HG03520 (cell line): ENCODE measurements around the gene ALG6.
"Not testable (repeated sequence)": the region's sequence is repeated elsewhere in the genome, so short reads cannot be mapped to it uniquely, and the experiment has no call there.

Source experiments
- ATAC-seq: cut with Tn5 transposase; IDR thresholded peaks from one replicate; pipeline ENCODE4 v1.9.1; 2021; ENCODE audit warnings: mild to moderate bottlenecking, moderate library complexity; ENCODE audit not compliant: unreplicated experiment

ALG6 gene

DNA sequence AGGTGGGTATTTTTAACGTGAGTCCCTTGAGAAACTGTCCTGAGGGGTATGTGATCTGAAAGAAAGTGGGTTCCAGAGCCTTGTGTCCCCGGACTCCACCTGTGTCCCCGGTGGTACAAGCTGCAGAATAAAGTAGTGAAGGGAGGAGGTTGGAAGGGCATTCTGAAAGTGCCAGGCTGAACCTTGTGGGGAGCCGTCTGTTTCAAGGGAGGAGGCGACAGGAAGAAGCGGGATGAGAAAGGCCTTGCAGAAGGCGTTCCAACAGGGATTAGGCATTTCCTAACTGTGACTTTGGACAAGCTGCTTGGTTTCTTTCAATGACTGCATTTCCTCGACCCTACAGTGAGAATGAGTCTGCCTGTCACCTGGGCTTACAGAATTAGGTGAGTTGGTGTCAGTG lies 39.3 kb upstream of the ALG6 start:
- ATAC-seq, result no peak

DNA sequence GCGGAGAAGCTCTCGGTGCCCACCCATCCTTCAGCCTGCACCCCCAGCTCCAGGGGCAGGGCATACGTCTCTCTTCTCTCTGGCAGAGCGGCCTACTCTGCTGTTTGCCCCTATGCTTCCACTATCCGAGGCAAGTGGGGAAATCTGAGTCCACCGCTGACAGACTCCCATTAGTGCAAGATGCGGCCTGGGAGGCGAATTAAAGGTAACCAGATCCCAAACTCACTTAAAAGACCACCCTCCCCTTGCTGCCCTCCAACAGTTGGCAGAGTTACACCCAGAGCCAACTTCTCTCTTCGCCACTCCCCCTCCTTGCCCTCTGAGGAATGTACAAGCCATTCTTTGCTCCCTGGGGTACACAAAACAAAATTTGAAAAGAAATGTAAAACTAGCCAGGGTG lies 38.6 kb upstream of the ALG6 start:
- no peak for ATAC-seq

DNA sequence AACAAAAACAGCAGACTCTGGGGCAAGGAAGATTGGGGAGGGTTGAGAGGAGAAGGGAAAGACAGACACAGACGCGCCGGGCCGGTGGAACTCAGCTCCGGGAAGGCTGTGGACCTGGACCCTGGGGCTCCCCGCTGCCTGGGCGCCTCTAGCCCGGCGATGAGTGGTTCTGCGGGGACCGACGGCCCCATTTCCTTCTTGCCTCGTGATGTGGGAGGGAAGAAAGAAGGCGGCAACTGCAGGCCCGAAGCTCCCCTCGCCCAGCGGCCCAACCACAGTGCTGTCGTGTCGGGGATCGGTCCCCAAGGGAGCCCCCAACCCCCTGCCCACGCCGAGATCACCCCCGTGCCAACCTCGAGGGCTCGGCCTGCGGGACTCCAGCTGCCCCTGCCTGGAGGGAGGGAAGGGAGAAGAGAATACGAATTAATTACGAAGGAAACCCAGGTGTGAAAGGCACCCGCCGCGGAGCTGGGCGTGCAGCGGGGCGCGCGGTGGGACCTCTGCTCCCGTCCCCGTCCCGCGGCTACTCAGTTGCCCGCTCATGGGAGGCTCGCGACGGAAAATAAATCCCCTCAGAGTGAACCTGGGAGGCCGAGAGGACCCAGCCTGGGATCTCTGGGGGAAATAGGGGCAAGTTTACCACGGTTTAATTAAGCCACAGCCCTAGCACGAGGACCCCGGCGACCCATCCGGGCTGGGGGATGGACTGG lies 37.7 kb upstream of the ALG6 start:
- no peak for ATAC-seq

DNA sequence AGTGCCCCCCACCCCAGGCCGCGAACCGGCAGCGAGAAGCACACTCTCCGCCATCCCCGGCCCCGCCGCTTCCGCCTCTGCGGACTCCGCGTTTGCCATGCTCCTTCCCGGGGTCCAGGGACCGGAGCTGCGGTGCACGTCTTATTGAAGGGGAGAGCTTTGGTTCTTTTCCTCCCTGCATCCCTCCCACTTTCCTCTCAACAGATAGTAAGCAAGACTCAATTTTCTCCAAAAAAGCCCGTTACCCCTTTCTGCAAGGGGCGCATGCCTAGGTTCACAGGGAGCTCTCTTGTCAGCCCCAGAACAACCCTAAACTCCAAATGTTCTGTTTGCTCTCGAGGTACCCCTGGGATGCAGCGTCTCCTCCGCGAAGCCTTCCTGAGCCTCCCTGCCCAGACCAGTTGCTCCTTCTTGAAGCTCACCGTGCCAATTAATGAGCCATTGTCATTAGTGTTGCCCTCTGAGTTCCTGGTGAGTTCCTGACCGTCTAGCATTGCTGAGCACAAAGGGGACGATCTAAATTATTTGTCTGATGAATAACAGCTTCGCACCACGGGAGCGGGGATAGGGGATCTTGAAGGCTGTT lies 37.0 kb upstream of the ALG6 start:
- ATAC-seq, result no peak

DNA sequence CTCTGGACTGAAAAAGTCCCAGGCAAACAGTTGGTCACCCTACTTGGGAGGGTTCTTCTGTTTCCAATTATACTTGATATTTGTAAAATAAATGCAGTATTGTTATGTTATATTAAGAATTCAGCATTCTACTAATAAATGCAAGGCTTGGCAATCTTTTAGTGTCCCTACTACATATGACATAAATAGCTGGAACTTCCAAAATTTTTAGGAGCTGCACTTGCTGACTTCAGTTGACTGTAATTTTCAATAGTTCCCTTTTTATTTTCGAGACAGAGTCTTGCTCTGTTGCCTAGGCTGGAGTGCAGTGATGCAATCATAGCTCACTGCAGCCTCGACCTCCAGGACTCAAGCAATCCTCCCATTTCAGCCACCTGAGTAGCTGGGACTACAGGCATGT lies 25.0 kb upstream of the ALG6 start:
- ATAC-seq, result no peak

DNA sequence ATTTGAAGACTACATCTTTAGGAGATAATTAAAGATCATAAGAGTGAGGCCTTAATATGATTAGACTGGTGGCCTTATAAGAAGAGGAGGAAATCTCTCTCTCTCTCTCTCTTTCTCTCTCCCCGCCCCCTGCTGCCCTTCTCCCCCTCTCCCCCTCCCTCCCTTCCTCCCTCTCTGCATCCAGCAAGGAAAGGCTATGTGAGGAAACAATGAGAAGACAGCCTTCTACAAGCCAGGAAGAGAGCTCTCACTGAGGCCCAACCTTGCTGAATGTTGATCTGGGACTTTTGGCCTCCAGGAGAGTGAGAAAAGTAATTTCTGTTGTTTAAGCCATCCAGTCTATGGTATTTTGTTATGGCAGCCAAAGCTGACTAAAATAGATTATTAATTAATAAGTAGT lies 23.5 kb upstream of the ALG6 start:
- no peak for ATAC-seq

DNA sequence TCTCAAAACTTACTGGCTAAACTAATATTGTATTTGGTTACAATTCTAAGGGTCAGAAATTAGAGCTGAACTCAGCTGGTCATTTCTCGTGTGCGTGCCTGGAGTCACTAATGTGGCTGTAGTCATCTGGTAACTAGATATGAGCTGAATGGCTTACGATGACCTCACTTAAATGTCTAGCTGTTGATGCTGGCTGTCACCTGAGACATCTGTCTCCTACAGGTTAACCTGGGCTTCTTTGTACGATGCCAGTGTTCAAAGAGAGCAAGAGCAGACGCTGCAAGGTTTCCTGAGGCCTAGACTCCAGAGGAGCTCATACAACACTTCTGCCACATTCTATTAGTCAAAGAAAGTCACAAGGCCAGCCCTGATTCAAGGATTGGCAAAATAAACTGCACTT lies 17.1 kb upstream of the ALG6 start:
- no peak for ATAC-seq

DNA sequence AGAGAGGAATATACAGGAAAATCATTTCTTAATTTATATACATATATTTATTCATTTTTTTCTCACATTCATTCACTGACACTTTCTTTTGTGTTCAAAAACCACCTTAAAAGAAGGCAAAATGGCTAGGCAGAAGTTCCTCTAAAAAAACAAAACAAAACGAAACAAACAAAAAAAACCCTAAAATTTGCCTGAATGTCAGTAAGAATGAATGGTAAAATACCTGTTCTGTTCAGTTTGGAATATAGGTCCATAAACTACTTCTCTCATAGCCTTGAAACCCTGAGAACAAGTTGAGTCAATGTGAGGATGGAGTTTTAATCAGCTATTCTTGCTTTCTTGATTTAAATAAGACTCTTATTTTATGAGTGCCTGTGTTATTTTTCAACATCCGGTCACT lies 14.7 kb upstream of the ALG6 start:
- ATAC-seq, result no peak

DNA sequence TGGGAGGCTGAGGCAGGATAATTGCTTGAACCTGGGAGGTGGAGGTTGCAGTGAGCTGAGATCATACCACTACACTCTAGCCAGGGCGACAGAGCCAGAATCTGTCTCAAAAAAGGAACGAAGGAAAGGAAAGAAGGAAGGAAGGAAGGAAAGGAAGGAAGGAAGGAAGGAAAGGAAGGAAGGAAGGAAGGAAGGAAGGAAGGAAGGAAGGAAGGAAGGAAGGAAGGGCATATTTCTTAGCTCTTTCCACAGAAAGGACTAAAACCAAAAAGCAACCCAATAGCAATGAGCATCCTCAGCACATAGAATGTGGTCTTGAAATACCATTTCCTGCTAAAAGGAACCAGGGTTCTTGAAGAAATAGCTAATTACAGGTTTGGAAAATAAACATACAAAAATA lies 11.2 kb upstream of the ALG6 start:
- not testable (repeated sequence) for ATAC-seq

DNA sequence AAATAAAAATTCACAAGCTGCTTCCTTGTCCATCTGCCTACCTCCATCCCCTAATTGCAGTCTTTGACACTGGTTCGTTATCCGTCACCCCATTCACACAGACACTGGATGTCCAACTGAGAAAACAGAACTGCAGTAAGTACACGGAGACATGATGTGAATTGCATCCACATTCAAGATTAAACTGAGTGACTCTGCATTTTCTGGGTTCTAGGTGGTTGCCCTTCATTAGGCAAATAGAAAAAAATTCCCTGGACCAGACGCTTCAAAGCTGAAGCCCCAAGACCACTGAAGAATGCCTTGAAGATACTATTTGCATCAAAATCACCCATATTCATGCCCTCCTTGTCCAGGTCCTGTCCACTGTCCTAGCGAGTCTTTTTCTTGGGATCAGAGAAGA lies 7.9 kb upstream of the ALG6 start:
- ATAC-seq, result no peak

DNA sequence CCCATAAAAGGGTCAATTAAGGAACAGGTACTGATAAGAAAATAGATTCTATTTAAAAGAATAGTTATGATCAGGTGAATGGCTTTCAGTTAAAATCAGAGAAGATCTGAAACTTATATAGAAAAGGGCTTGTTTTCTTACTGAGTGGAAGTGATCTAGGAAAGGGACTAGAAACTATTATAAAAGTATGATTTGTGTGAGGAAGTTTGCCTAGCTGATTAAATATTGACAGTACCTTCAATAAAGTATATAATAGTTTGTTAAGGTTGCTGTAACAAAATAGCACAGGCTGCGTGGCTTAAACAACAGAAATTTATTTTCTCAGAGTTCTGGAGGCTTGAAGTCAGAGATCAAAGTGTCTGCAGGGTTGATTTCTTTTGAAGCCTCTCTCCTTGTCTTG lies 5.4 kb upstream of the ALG6 start:
- ATAC-seq, result no peak

DNA sequence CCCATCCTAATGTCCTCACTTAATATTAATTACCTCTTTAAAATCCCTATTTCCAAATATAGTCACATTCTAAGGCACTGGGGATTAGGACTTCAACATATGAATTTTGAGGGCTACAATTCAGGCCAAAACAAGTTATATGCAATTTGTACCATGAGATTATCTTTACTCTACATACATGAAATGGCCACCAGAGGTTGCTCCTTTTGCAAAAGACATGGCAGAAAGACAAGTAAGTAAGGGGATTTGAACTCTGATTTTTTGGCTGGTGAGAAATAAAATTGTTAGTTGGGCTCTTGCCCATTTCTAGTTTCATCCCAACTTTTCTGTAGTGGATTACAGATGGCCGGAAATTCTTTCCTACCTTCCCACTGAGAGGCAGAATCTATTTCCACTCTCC lies 4.8 kb upstream of the ALG6 start:
- ATAC-seq, result no peak

DNA sequence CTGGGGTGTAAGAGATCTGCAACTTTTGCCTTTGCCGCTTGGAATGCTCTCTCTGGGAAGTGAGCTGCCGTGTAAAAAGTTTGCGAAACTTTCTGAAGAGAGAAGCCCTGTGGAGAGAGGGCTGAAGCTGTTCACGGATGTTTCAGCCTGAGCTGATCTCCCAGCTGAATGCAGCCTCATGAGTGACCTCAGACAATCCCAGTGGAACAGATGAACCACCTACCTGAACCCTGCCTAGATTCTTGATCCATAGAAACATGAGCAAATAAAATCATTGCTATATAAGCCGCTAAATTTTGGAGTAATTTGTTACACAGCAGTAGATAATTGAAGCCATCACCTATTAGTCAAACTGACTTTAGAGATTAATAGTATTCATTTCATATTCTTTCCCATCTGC lies 4.4 kb upstream of the ALG6 start:
- ATAC-seq, result no peak

DNA sequence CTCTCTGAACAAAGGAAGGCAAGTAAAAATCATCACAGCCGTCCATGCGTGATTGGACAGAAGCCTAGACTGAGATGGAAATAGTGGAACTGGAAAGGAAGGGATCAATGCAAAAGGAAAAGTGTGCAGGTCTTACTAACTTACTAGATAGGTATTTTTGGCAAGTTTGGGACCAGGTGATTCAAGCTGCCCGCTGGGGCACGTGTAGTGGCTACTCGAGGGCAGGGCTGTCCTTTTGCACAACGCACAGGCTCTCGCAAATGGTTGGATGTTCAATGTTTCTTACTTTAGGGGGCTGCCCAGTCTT lies 566 bp upstream of the ALG6 start:
- no peak for ATAC-seq

DNA sequence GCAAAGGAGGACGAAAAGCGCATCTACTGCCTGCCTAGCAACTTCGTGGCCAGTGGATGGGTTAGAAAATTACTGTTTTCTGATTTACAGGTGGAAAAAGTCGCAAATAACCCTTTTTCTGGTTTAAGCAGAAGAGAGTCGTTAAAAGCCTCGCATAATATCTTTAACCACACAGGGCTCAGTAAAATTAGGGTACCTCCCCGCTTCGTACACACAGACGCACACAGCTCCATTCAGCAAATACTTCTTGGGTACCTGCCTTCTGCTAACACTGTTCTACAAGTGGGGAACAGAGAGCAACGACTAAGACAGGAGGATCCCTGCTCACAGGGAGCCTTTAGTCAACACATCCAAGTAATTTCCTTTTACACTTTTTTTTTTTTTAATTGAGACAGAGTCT lies 704 bp downstream of the ALG6 start:
- ATAC-seq, result peak; percentile 11

DNA sequence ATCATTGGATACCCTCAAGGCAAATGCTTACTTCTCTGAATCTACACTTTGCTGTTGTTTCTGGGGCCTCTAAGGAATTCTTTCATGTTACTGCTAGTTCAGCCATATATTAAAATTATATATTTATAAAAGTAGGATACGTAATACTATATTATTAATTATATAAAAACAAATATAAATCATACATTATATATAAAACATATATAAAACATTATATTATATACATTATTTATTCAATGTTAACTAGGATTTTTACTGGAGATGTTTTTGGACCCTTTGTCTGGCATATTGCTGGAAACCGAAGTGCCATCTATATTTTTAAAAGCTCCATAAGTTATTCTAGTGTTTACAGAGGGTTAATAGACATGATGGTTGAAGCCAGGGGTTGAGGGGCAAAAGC lies 12.2 kb downstream of the ALG6 start:
- no peak for ATAC-seq

DNA sequence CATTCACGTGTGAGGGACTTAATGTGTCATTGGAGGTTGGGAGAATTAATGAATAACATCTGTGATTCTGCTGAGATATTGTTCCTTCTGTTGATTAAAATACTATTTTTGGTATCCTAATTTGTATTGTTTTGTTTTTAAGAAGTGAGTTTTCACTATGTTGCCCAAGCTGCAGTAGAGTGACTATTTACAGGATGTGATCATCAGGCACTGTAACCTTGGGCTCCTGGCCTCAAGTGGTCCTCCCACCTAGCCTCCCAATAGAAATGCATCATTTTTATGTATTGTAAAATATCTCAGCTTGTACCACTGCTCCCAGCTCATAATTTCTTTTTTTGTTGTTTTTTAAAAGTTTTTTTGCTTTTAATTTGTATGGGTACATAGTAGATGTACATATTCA lies 14.3 kb downstream of the ALG6 start:
- no peak for ATAC-seq

DNA sequence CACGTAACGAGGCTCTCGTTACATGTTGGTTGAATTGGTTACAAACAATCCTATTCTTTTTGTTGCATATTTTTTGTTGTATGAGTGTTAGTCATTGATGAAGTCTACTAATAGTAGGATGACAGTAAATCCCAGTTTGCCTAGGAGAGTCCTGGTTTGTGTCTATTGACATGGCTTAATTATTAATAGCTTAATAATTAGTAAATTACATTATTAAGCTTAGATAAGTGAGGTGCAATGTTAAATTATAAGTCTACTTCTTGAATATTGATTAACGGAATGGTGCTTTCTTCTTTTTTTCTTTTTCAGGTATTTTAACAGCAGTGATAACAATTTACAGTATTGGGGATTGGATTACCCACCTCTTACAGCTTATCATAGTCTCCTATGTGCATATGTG lies 34.5 kb downstream of the ALG6 start:
- no peak for ATAC-seq

DNA sequence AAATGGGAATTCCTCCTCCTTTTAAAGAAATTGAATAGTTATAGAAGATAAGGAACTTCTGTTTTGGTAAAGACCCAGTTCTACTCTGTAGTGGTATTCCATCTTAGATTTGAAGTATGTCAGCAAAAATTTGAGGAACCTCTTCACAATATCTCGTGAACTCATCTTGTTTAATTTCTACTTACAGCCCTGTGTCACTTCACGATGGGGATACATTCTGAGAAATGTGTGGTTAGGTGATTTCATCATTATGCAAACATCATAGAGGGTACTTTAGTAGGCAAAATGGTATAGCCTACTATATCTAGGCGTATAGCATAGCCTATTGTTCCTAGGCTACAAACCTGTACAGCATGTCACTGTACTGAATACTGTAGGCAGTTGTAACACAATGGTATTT lies 36.0 kb downstream of the ALG6 start:
- ATAC-seq, result no peak

DNA sequence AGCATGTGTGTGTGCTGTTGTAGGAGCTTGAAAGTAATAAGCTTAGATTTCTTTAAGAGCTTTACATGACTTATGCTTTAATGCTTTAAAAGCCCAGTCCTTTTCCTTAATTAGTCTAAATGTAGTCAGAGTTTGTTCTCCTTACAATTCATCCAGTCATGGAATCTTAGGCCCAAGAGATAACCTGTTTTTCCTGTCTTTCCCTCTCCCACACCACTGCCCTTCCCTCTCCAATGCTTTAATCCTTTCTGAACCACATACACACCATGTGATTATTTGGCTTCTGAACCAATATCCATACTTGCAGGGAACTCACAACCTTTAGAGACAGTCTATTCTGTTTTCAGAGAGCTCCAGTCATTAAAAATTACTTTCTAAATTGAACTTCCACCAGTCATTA lies 37.6 kb downstream of the ALG6 start:
- no peak for ATAC-seq

DNA sequence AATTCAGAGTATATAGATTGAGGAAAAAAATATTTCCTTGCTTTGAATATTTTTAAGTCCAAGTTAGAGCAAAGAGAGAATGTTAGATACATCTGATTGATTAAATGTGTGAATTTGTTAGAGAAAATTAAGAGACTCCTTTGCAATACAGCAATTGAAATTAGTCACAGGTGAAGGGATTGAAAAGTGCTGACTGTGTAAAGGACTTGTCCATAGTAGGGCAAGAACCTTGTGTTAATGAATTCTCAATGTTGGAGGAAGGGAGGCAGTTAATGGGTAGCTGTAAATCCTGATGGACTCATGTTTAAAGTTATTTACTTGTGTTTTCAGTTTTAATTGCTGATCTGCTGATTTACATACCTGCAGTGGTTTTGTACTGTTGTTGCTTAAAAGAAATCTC lies 38.6 kb downstream of the ALG6 start:
- no peak for ATAC-seq

DNA sequence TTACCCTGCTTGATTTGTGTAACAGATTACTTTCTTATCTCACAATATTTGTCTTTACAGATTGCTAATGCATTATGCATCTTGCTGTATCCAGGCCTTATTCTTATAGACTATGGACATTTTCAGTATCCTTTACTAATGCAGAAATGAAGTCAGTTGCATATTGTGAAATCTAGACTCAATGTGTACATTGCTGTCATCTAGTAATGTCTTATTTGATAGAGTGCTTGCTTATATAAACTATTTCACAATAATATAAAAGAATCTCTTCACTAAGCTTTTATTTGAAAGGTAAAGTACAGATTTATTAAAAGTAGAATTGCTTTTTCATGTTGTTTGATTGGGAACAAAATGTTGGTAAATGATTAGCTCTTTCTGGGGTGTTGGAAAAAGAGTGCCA lies 39.6 kb downstream of the ALG6 start:
- no peak for ATAC-seq

DNA sequence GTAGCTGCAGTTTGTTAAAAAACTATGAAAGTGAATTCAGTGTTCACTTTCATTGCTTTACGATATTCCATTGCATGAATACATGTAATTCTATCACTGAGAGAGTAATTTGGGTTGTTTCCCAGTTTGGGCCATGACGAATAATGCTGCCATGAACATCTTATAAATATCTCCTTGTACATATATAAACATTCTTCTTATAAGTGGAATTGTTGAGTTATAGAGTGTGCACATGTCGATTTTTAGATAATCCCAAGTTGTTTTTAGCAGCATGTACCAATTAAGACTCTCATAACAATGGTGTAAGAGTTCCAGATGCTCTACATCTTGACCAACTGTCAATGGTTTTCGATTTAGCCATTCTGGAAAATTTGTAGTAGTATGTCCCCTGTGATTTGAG lies 40.9 kb downstream of the ALG6 start:
- no peak for ATAC-seq
